ENCODE results near the gene UCN. TPM values are rescaled to one million over a fixed set of nuclear protein-coding genes. Genes with fewer than 3 reads are reported as not detected.

Gene UCN
- total and polyA plus RNA-seq, 10 of the 15 experiments (the other 5 are each of a cell fraction or from before 2014, with no cell fraction given) = 0.10 to 3.8 (median 1.1) TPM; not detected in 1

GRCh38 chr2:27306136-27306535, 2.1 kb downstream of the UCN start (continued):
- TF ChIP-seq ZNF592 (IDR thresholded peaks at IDR 0.05) (no peak), ATF2 (IDR thresholded peaks at IDR 0.05; ENCODE audit: low read length) (no peak)

- no peak for TF ChIP-seq BCLAF1 (IDR thresholded peaks at IDR 0.05)
- no peak for TF ChIP-seq RCOR1 (conservative IDR thresholded peaks at IDR 0.05; ENCODE audit: low read depth, low read length)
- TF ChIP-seq MTA2 (IDR thresholded peaks at IDR 0.05; ENCODE audit: low read depth) = no peak
- no peak for TF ChIP-seq E2F4 (IDR thresholded peaks at IDR 0.05; ENCODE audit: low read depth, low read length)
- TF ChIP-seq EP300 (IDR thresholded peaks at IDR 0.05; ENCODE audit: borderline replicate concordance in 1 of 2, control insufficient read depth in 1 of 2, low read depth in 2 of 2, low read length in 2 of 2) = no peak
- TF ChIP-seq ZNF24 (IDR thresholded peaks at IDR 0.05) = no peak
- no peak for TF ChIP-seq KAT2A (conservative IDR thresholded peaks at IDR 0.05; ENCODE audit: control insufficient read depth, low read depth, low read length)
- TF ChIP-seq SUZ12 (IDR thresholded peaks at IDR 0.05; ENCODE audit: unreplicated experiment) = no peak
- no peak for TF ChIP-seq SREBF2 (IDR thresholded peaks at IDR 0.05; ENCODE audit: low read length)
- H3K4me3 ChIP-seq = no peak overlapping the region
- H3K9me3 ChIP-seq (replicated peaks; ENCODE audit: control insufficient read depth, insufficient read depth, low read length) = no peaks in the 10 kb centered on the region; the same call in 2 of the 3 replicates
- no peaks in the 10 kb centered on the region for H3K4me1 ChIP-seq (ENCODE audit: control insufficient read depth, insufficient read depth, low read length)
- no TSS peak for BruUV-seq (replicated peaks)
- ChIA-PET CTCF (interaction anchor here (0.6 to 1.4 kb wide), 2 partner anchors 26 to 197 kb away, joined by 3 read pairs; no protein-coding TSS in a partner anchor), SMC1A (ENCODE audit: uncharacterized antibody, unreplicated experiment) (no interaction called here), POLR2A (no interaction called here), RAD21 (ENCODE audit: unreplicated experiment) (no interaction called here)
- H4K20me1 ChIP-seq (ENCODE audit: control insufficient read depth, insufficient read depth) = no peaks in the 10 kb centered on the region
- H3K79me2 ChIP-seq (ENCODE audit: control insufficient read depth, insufficient read depth, low read length) = no peaks in the 10 kb centered on the region
- ATAC-seq (no peak), FAIRE-seq (no peak), DNase-seq (ENCODE audit: low read depth, low spot score) (no peak)
- no peak overlapping the region for H3K27ac ChIP-seq (ENCODE audit: control insufficient read depth, insufficient read depth)
- H3K4me2 ChIP-seq (ENCODE audit: control insufficient read depth, insufficient read depth) = no peak overlapping the region
- whole genome bisulfite sequencing (ENCODE audit: insufficient coverage, insufficient replicate concordance, low lambda C conversion rate, missing lambda C conversion rate) = 85% methylated on average over 16 of the region's 16 CpGs
- intact Hi-C loops (cut with micrococcal nuclease; ENCODE audit: unreplicated experiment) = no loop called here
- H3K27me3 ChIP-seq (replicated peaks in 1 of 2; ENCODE audit: control insufficient read depth in 2 of 2, insufficient read depth in 2 of 2, low read length in 1 of 2) = no peaks in the 10 kb centered on the region; a peak in 1 of 4 replicates
- in situ Hi-C loops (cut with MboI) = no loop called here
- no peak overlapping the region for H3K9ac ChIP-seq (ENCODE audit: control insufficient read depth, insufficient read depth, low read length)
- no peaks in the 10 kb centered on the region for H3K36me3 ChIP-seq (ENCODE audit: control insufficient read depth in 2 of 2, insufficient read depth in 2 of 2, low read length in 1 of 2)
- H2AFZ ChIP-seq (ENCODE audit: control insufficient read depth, low read depth, low read length) = no peak overlapping the region
These were observed 2.7 kb downstream of the UCN start for GRCh38 chr2:27305516-27305915.

Data from GM12878 (cell line).